Osteoblast (primary cell): Measurements from ENCODE around the gene CDC14A. TPM values are rescaled to one million over a fixed set of nuclear protein-coding genes. Genes with fewer than 3 reads are reported as not detected.
"Not testable (repeated sequence)": the region's sequence is repeated elsewhere in the genome, so short reads cannot be mapped to it uniquely, and the experiment has no call there.

Source experiments
- DNase-seq: peaks from one replicate; pipeline ENCODE4 v3.0.0; 2011; ENCODE audit warnings: low spot score, mixed read lengths; ENCODE audit not compliant: insufficient read length; ENCODE audit errors: missing footprints
- H2AFZ ChIP-seq: 2 replicates; pipeline ENCODE4 v1.6.0; 2011; ENCODE audit warnings: mild to moderate bottlenecking, low read length
- H3K27ac ChIP-seq: 2 replicates; pipeline ENCODE4 v1.5.1; 2011; ENCODE audit warnings: mild to moderate bottlenecking, low read depth, low read length, moderate library complexity
- H3K27me3 ChIP-seq: 2 replicates; pipeline ENCODE4 v1.6.0; 2012; ENCODE audit warnings: mild to moderate bottlenecking, control low read depth, inconsistent platforms, low read length, moderate library complexity; ENCODE audit not compliant: insufficient read depth
- H3K36me3 ChIP-seq: 2 replicates; pipeline ENCODE4 v1.5.1; 2011; ENCODE audit warnings: mild to moderate bottlenecking, low read length, control low read depth, moderate library complexity; ENCODE audit not compliant: insufficient read depth
- H3K4me1 ChIP-seq: 2 replicates; pipeline ENCODE4 v1.5.1; 2011; ENCODE audit warnings: mild to moderate bottlenecking, low read length, control low read depth, moderate library complexity; ENCODE audit not compliant: insufficient read depth
- H3K4me2 ChIP-seq: 2 replicates; pipeline ENCODE4 v1.6.0; 2011; ENCODE audit warnings: mild to moderate bottlenecking, low read length; ENCODE audit not compliant: insufficient read depth
- H3K4me3 ChIP-seq: fragments of 200-600 bp; sonication (generic); 3 replicates; pipeline ENCODE4 v1.5.1; 2012; ENCODE audit warnings: mild to moderate bottlenecking, low read length, inconsistent platforms; ENCODE audit not compliant: insufficient read depth
- H3K79me2 ChIP-seq: 2 replicates; pipeline ENCODE4 v1.6.0; 2012; ENCODE audit warnings: mild to moderate bottlenecking, low read length, control low read depth, inconsistent platforms; ENCODE audit not compliant: insufficient read depth
- H3K9me3 ChIP-seq: 2 replicates; pipeline ENCODE4 v1.5.1; 2011; ENCODE audit warnings: low read depth, low read length, control low read depth
- H4K20me1 ChIP-seq: 2 replicates; pipeline ENCODE4 v1.6.0; 2012; ENCODE audit warnings: mild to moderate bottlenecking, low read length, control low read depth; ENCODE audit not compliant: insufficient read depth
- CTCF ChIP-seq: IDR thresholded peaks from 2 replicates; pipeline ENCODE4 v1.5.1; 2011; ENCODE audit warnings: mild to moderate bottlenecking, low read depth, low read length, moderate library complexity; ENCODE audit errors: extremely low read depth
- total RNA-seq: library from RNA; depleted of rRNA; stranded (reverse); fragments of >200 nt; gene quantifications from 2 replicates; pipeline ENCODE4 v1.2.3, GENCODE V29; 2012

CDC14A gene
- total RNA-seq, 1 donor, result 6.9 TPM

GRCh38 chr1:100363831-100364230, 11.5 kb downstream of the CDC14A start:
- Histone ChIP-seq H3K4me1 (peaks cover 5% of the 10 kb centered on the region), H2AFZ (no peak overlapping the region), H3K4me2 (no peak overlapping the region), H3K79me2 (no peaks in the 10 kb centered on the region), H3K27ac (no peak overlapping the region), H3K9me3 (no peaks in the 10 kb centered on the region), H3K36me3 (no peaks in the 10 kb centered on the region), H3K27me3 (no peaks in the 10 kb centered on the region), H4K20me1 (no peaks in the 10 kb centered on the region), H3K4me3 (no peak overlapping the region)
- TF ChIP-seq CTCF, result no peak
- no peak for DNase-seq

GRCh38 chr1:100364697-100365096, 12.4 kb downstream of the CDC14A start:
- Histone ChIP-seq H2AFZ (no peak overlapping the region), H3K27me3 (no peaks in the 10 kb centered on the region), H3K4me2 (no peak overlapping the region), H3K4me1 (peaks cover 5% of the 10 kb centered on the region), H3K9me3 (no peaks in the 10 kb centered on the region), H3K27ac (no peak overlapping the region), H4K20me1 (no peaks in the 10 kb centered on the region), H3K36me3 (no peaks in the 10 kb centered on the region), H3K79me2 (no peaks in the 10 kb centered on the region), H3K4me3 (no peak overlapping the region)
- TF ChIP-seq CTCF, result no peak
- no peak for DNase-seq

GRCh38 chr1:100366209-100366525, 13.9 kb downstream of the CDC14A start:
- H3K36me3 ChIP-seq, result no peaks in the 10 kb centered on the region
- H3K4me3 ChIP-seq, result no peak overlapping the region
- TF ChIP-seq CTCF, result no peak
- DNase-seq, result no peak
- H3K4me2 ChIP-seq, result no peak overlapping the region
- H4K20me1 ChIP-seq, result no peaks in the 10 kb centered on the region
- no peaks in the 10 kb centered on the region for H3K4me1 ChIP-seq
- H2AFZ ChIP-seq, result no peak overlapping the region
- no peaks in the 10 kb centered on the region for H3K79me2 ChIP-seq
- no peak overlapping the region for H3K27ac ChIP-seq
- no peaks in the 10 kb centered on the region for H3K9me3 ChIP-seq
- H3K27me3 ChIP-seq, result no peaks in the 10 kb centered on the region

GRCh38 chr1:100369339-100369738, 17.0 kb downstream of the CDC14A start:
- H3K4me2 ChIP-seq, H3K36me3 ChIP-seq, H3K4me3 ChIP-seq, H4K20me1 ChIP-seq, H3K27ac ChIP-seq, H3K4me1 ChIP-seq, H3K79me2 ChIP-seq, H3K27me3 ChIP-seq, DNase-seq, H2AFZ ChIP-seq, H3K9me3 ChIP-seq: not testable (repeated sequence)

GRCh38 chr1:100373953-100374352, 21.6 kb downstream of the CDC14A start:
- H3K27ac ChIP-seq, H3K27me3 ChIP-seq, DNase-seq, H3K4me3 ChIP-seq, H3K4me2 ChIP-seq, H2AFZ ChIP-seq, H3K79me2 ChIP-seq, H4K20me1 ChIP-seq, H3K36me3 ChIP-seq, H3K9me3 ChIP-seq, H3K4me1 ChIP-seq: not testable (repeated sequence)

- not testable (repeated sequence) for H3K9me3 ChIP-seq, H3K79me2 ChIP-seq, H3K36me3 ChIP-seq, H3K27me3 ChIP-seq, H3K4me1 ChIP-seq, H3K27ac ChIP-seq, H4K20me1 ChIP-seq, H3K4me2 ChIP-seq, DNase-seq, H2AFZ ChIP-seq, H3K4me3 ChIP-seq
Observed at GRCh38 chr1:100376890-100377289, 24.6 kb downstream of the CDC14A start.
